GM23338 (cell line): ENCODE measurements around the gene MTMR1.

Experiments
- EZH2 ChIP-seq: fragments of 200-600 bp; sonication (generic); IDR thresholded peaks from one replicate; pipeline ENCODE4 v1.8.0; 2017; ENCODE audit warnings: antibody characterized with exemption, mild to moderate bottlenecking, low read depth; ENCODE audit not compliant: unreplicated experiment
- POLR2AphosphoS5 ChIP-seq: IDR thresholded peaks from 2 replicates; pipeline ENCODE4 v1.6.1; 2016; ENCODE audit warnings: antibody characterized with exemption, low read depth
- TF ChIP-seq, protein P1 (sequence below), 2 experiments: fragments of 200-600 bp in 1 of 2; sonication (generic) in 1 of 2; conservative IDR thresholded peaks; 2 replicates each; pipeline versions ENCODE4 v1.5.1 to v1.6.1; 2016 to 2017; ENCODE audit warnings: antibody characterized with exemption in 2 of 2, low read depth in 2 of 2, mild to moderate bottlenecking in 2 of 2, moderate library complexity in 1 of 2
- TF ChIP-seq, protein P2 (sequence below): IDR thresholded peaks from one replicate; pipeline ENCODE4 v1.6.1; 2018; ENCODE audit warnings: antibody characterized with exemption; ENCODE audit not compliant: unreplicated experiment

DNA sequence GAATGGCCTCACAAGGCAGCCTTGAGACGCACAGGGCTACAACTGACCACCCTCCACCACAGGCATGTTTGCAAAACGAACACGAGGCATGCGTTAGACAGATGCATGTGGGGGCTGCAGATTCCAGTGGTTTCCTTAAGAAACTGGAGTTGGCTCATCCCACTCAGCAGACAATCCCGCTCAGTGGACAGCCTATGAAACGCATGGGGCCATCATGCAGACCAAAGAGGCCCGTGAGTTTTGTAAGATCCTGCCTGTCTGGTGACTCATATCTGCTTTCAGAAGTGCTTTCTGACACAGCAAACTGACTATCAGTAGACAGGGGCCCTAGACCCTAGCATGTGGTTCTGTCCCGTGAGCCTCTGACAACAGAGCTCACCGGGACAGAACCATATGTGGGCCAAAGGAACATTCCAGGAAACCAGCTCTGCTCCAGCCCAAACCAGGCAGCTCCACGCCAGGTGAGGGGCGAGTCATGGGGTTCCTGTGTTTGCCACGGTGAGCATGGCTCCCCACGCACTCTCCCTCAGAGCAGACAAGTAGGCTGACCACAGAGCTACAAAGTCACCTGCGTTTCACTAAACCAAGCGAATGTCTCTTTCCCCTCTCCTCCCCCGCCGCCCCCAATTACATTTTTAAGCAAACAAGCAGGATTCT lies 74.4 kb downstream of the MTMR1 start:
- TF ChIP-seq, protein P1, sequence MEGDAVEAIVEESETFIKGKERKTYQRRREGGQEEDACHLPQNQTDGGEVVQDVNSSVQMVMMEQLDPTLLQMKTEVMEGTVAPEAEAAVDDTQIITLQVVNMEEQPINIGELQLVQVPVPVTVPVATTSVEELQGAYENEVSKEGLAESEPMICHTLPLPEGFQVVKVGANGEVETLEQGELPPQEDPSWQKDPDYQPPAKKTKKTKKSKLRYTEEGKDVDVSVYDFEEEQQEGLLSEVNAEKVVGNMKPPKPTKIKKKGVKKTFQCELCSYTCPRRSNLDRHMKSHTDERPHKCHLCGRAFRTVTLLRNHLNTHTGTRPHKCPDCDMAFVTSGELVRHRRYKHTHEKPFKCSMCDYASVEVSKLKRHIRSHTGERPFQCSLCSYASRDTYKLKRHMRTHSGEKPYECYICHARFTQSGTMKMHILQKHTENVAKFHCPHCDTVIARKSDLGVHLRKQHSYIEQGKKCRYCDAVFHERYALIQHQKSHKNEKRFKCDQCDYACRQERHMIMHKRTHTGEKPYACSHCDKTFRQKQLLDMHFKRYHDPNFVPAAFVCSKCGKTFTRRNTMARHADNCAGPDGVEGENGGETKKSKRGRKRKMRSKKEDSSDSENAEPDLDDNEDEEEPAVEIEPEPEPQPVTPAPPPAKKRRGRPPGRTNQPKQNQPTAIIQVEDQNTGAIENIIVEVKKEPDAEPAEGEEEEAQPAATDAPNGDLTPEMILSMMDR (conservative IDR thresholded peaks at IDR 0.05; ENCODE audit: low read depth in 2 of 2), result no peak
- TF ChIP-seq, protein P2, sequence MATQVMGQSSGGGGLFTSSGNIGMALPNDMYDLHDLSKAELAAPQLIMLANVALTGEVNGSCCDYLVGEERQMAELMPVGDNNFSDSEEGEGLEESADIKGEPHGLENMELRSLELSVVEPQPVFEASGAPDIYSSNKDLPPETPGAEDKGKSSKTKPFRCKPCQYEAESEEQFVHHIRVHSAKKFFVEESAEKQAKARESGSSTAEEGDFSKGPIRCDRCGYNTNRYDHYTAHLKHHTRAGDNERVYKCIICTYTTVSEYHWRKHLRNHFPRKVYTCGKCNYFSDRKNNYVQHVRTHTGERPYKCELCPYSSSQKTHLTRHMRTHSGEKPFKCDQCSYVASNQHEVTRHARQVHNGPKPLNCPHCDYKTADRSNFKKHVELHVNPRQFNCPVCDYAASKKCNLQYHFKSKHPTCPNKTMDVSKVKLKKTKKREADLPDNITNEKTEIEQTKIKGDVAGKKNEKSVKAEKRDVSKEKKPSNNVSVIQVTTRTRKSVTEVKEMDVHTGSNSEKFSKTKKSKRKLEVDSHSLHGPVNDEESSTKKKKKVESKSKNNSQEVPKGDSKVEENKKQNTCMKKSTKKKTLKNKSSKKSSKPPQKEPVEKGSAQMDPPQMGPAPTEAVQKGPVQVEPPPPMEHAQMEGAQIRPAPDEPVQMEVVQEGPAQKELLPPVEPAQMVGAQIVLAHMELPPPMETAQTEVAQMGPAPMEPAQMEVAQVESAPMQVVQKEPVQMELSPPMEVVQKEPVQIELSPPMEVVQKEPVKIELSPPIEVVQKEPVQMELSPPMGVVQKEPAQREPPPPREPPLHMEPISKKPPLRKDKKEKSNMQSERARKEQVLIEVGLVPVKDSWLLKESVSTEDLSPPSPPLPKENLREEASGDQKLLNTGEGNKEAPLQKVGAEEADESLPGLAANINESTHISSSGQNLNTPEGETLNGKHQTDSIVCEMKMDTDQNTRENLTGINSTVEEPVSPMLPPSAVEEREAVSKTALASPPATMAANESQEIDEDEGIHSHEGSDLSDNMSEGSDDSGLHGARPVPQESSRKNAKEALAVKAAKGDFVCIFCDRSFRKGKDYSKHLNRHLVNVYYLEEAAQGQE, result no peak
- no peak for TF ChIP-seq EZH2
- no peak for TF ChIP-seq POLR2AphosphoS5
